Activated CD4-positive, alpha-beta T cell treated with anti-CD3 and anti-CD28 coated beads for 36 hours (primary cell): ENCODE measurements around the gene TLE2. TPM values are rescaled to one million over a fixed set of nuclear protein-coding genes. Genes with fewer than 3 reads are reported as not detected.

Experiments
- total RNA-seq, 2 experiments: library from RNA; stranded (reverse); gene quantifications; one replicate each; pipeline ENCODE4 v1.2.3, GENCODE V29; 2021

TLE2 gene
- total RNA-seq, 2 experiments from 2014 or later = 4.7 to 6.3 TPM

Other genes with a start within 250 kb of the TLE2 start
- 10 to 100 TPM; 53.0 to 62.2 TPM for gene SGTA, start 246.0 kb downstream of the TLE2 start, total RNA-seq
- gene THOP1, start 243.8 kb downstream of the TLE2 start, total RNA-seq = 100 to 1,000 TPM; 135 to 144 TPM
- 1 to 10 TPM; 1.9 to 2.3 TPM for gene ZNF554, start 209.4 kb downstream of the TLE2 start, total RNA-seq
- gene ZNF555, start 187.8 kb downstream of the TLE2 start, total RNA-seq = 1 to 10 TPM; 1.9 TPM
- not detected for gene ZNF556, start 161.9 kb downstream of the TLE2 start, total RNA-seq
- 1 to 10 TPM; 5.9 to 7.1 TPM for gene ZNF57, start 128.4 kb downstream of the TLE2 start, total RNA-seq
- 1 to 10 TPM; 4.3 to 4.8 TPM for gene ZNF77, start 84.3 kb downstream of the TLE2 start, total RNA-seq
- 1 to 10 TPM; 2.6 to 3.5 TPM for gene TLE6, start 51.7 kb downstream of the TLE2 start, total RNA-seq
- gene TLE5, start 33.2 kb upstream of the TLE2 start, total RNA-seq = 100 to 1,000 TPM; 349 to 533 TPM
- 10 to 100 TPM in 1 of 2 experiments, 1 to 10 TPM in 1; 7.3 to 13.2 TPM for gene GNA11, start 65.1 kb upstream of the TLE2 start, total RNA-seq
- gene GNA15, start 106.8 kb upstream of the TLE2 start, total RNA-seq = 10 to 100 TPM; 64.9 to 70.9 TPM
- gene S1PR4, start 149.5 kb upstream of the TLE2 start, total RNA-seq = 10 to 100 TPM; 29.0 to 32.2 TPM
- 10 to 100 TPM; 55.6 to 58.2 TPM for gene NCLN, start 156.7 kb upstream of the TLE2 start, total RNA-seq
- under 1 TPM; 0.18 to 0.21 TPM for gene CELF5, start 195.4 kb upstream of the TLE2 start, total RNA-seq